GM03348 (cell line): ENCODE measurements around the gene CANT1.
"Not testable (repeated sequence)": the region's sequence is repeated elsewhere in the genome, so short reads cannot be mapped to it uniquely, and the experiment has no call there.

Source experiments
- DNase-seq: peaks from one replicate; pipeline ENCODE4 v3.0.0; 2012; ENCODE audit warnings: low spot score

The CANT1 gene

GRCh38 chr17:78958641-78959127, 50.9 kb downstream of the CANT1 start:
- no peak for DNase-seq

GRCh38 chr17:78957128-78957527, 52.4 kb downstream of the CANT1 start:
- no peak for DNase-seq

- no peak for DNase-seq
Observed at GRCh38 chr17:78956254-78956653, 53.3 kb downstream of the CANT1 start.

- DNase-seq = no peak
Observed at GRCh38 chr17:78954684-78955083, 54.9 kb downstream of the CANT1 start.

GRCh38 chr17:78953356-78954350, 55.9 kb downstream of the CANT1 start:
- DNase-seq = no peak

- DNase-seq = no peak
Observed at GRCh38 chr17:78952706-78953105, 56.9 kb downstream of the CANT1 start.

GRCh38 chr17:78951967-78952551, 57.5 kb downstream of the CANT1 start:
- DNase-seq = no peak

GRCh38 chr17:78950870-78951269, 58.7 kb downstream of the CANT1 start:
- DNase-seq = no peak

- no peak for DNase-seq
Observed at GRCh38 chr17:78947235-78948149, 62.1 kb downstream of the CANT1 start.

- no peak for DNase-seq
Observed at GRCh38 chr17:78946631-78947030, 62.9 kb downstream of the CANT1 start.

- DNase-seq = no peak
Observed at GRCh38 chr17:78946131-78946530, 63.4 kb downstream of the CANT1 start.

GRCh38 chr17:78945455-78945854, 64.1 kb downstream of the CANT1 start:
- not testable (repeated sequence) for DNase-seq

GRCh38 chr17:78944956-78945355, 64.6 kb downstream of the CANT1 start:
- no peak for DNase-seq

- no peak for DNase-seq
Observed at GRCh38 chr17:78944026-78944425, 65.5 kb downstream of the CANT1 start.
